Pancreas (tissue), 10 donors: Measurements from ENCODE around the gene CLSTN1. TPM values are rescaled to one million over a fixed set of nuclear protein-coding genes. Genes with fewer than 3 reads are reported as not detected.

ENCODE experiments used
- ATAC-seq, 4 donors: fragments of 200-7000 bp; cut with Tn5 transposase; one replicate each; pipeline versions ENCODE4 v1.8.0 to v1.9.1; 2020; ENCODE audit warnings: mild to moderate bottlenecking in 4 of 4, moderate library complexity in 4 of 4
- DNase-seq, 6 donors: peaks; one replicate each; pipeline ENCODE4 v3.0.0-alpha.2; 2020
- FAIRE-seq: peaks from 2 replicates; lab custom pipeline; 2012; peaks lifted over from hg19 to GRCh38; lab: Jason Lieb, UNC
- H3K27ac ChIP-seq, 4 donors: fragments of 200-600 bp; sonication (generic); 1 replicate in 3 of 4; 2 replicates in 1 of 4; pipeline versions ENCODE4 v1.5.0 to v1.8.0; 2020
- H3K27me3 ChIP-seq, 4 donors: fragments of 200-600 bp; one replicate each; pipeline ENCODE4 v1.8.0; 2021
- H3K36me3 ChIP-seq, 3 donors: fragments of 200-600 bp; sonication (generic) in 1 of 3; one replicate each; pipeline versions ENCODE4 v1.5.0 to v1.8.0; 2020 to 2021
- H3K4me1 ChIP-seq, 3 donors: fragments of 200-600 bp; one replicate each; pipeline ENCODE4 v1.8.0; 2021
- H3K4me3 ChIP-seq, 4 donors: fragments of 200-600 bp; sonication (generic) in 2 of 4; one replicate each; pipeline versions ENCODE4 v1.5.0 to v1.8.0; 2020 to 2021
- H3K9me3 ChIP-seq, 4 donors: fragments of 200-600 bp; one replicate each; pipeline ENCODE4 v1.8.0; 2021
- CTCF ChIP-seq, 4 donors: fragments of 200-600 bp; sonication (generic) in 3 of 4; IDR thresholded peaks; one replicate each; pipeline versions ENCODE4 v1.5.0 to v1.8.0; 2021; ENCODE audit warnings: antibody characterized with exemption in 4 of 4
- WGBS, 2 donors: extraction: QIAGEN DNeasy Blood & Tissue Kit; methylation state at CpG; one replicate each; pipeline ENCODE4 v1.1.7; 2013; 5-methylcytosine and 5-hydroxymethylcytosine counted together
- intact Hi-C, 3 donors: fragments of 100-400 bp; cut with DNase I; formaldehyde crosslinking; loops; one replicate each; pipeline versions ENCODE4 v1.11.1 to v1.14.2; 2022
- polyA plus RNA-seq, 2 donors: library from polyadenylated mRNA; stranded (reverse); fragments of 200-250 nt; gene quantifications; one replicate each; pipeline ENCODE4 v1.2.3, GENCODE V29; 2013
- total RNA-seq, 6 donors: library from RNA; stranded (reverse); fragmentation: NEBNext Ultra II Directional in 4 of 6; extraction: Animal tissue kit (Norgen Biotek cat#: 25700) in 4 of 6; gene quantifications; one replicate each; pipeline versions ENCODE4 v1.2.1 to v1.2.4, GENCODE V29; 2021 to 2023
- donor health status: healthy with polysubstance abuse.
- donor health status: DM: no; HTN: no; CAD: no; lungs with moderate emphysema.
- donor health status: DM: no; HTN: no; CAD: no.
- donor health status: control.
- donor health status: control.
- donor health status: Bipolar disorder and iron deficiency.
- donor health status: DM: yes; HTN: yes; CAD: no.
- donor health status: DM: no; HTN: no; CAD: no.
- donor health status: DM: no; HTN: no; CAD: no.
- donor health status: DM: yes; HTN: yes; CAD: no.

The CLSTN1 gene
- total and polyA plus RNA-seq, 8 donors = 44.2 to 73.5 (median 61.8) TPM

GRCh38 chr1:9710037-9710436 is 113.7 kb downstream of the CLSTN1 start:
- DNase-seq (no peak), ATAC-seq (no peak), FAIRE-seq (no peak)
- Histone ChIP-seq H3K4me3 (no peak overlapping the region), H3K36me3 (peaks cover 0 to 3% (median 0%) of the 10 kb centered on the region in 3 donors), H3K9me3 (no peaks in the 10 kb centered on the region), H3K4me1 (no peaks in the 10 kb centered on the region), H3K27me3 (no peaks in the 10 kb centered on the region), H3K27ac (no peak overlapping the region)
- intact Hi-C loops = no loop called here
- WGBS, 2 donors = 83 to 89% methylated on average over 8 of the region's 8 CpGs
- no peak for TF ChIP-seq CTCF (IDR thresholded peaks at IDR 0.05)

GRCh38 chr1:9706178-9706577 is 117.6 kb downstream of the CLSTN1 start:
- Histone ChIP-seq H3K4me3 (no peak overlapping the region), H3K27ac (no peak overlapping the region), H3K36me3 (peaks cover 0 to 2% (median 0%) of the 10 kb centered on the region in 3 donors), H3K27me3 (no peaks in the 10 kb centered on the region), H3K9me3 (no peaks in the 10 kb centered on the region), H3K4me1 (no peaks in the 10 kb centered on the region)
- 88 to 93% methylated on average over 4 of the region's 4 CpGs for WGBS, 2 donors
- no peak for TF ChIP-seq CTCF (IDR thresholded peaks at IDR 0.05)
- DNase-seq = no peak
- ATAC-seq = no peak
- intact Hi-C loops = no loop called here
- no peak for FAIRE-seq

- 92 to 93% methylated on average over 8 of the region's 8 CpGs for WGBS, 2 donors
- no peak for DNase-seq
- H3K27me3 ChIP-seq = no peaks in the 10 kb centered on the region
- no peak for TF ChIP-seq CTCF (IDR thresholded peaks at IDR 0.05)
- H3K27ac ChIP-seq = no peak overlapping the region
- H3K4me1 ChIP-seq = no peaks in the 10 kb centered on the region
- no peaks in the 10 kb centered on the region for H3K36me3 ChIP-seq
- no peak overlapping the region for H3K4me3 ChIP-seq
- intact Hi-C loops = no loop called here
- no peaks in the 10 kb centered on the region for H3K9me3 ChIP-seq
- ATAC-seq = no peak
- FAIRE-seq = no peak
Measured at GRCh38 chr1:9705337-9706093, 118.2 kb downstream of the CLSTN1 start.

- no peak for DNase-seq
- Histone ChIP-seq H3K36me3 (no peaks in the 10 kb centered on the region), H3K4me1 (no peaks in the 10 kb centered on the region), H3K27me3 (no peaks in the 10 kb centered on the region), H3K27ac (no peak overlapping the region), H3K9me3 (no peaks in the 10 kb centered on the region), H3K4me3 (no peak overlapping the region)
- intact Hi-C loops = no loop called here
- FAIRE-seq = no peak
- 95 to 98% methylated on average over 3 of the region's 3 CpGs for WGBS, 2 donors
- no peak for TF ChIP-seq CTCF (IDR thresholded peaks at IDR 0.05)
- no peak for ATAC-seq
Measured at GRCh38 chr1:9703681-9704080, 120.1 kb downstream of the CLSTN1 start.

- no peaks in the 10 kb centered on the region for H3K9me3 ChIP-seq
- no peak overlapping the region for H3K4me3 ChIP-seq
- no peaks in the 10 kb centered on the region for H3K36me3 ChIP-seq
- no peaks in the 10 kb centered on the region for H3K27me3 ChIP-seq
- TF ChIP-seq CTCF (IDR thresholded peaks at IDR 0.05) = no peak
- H3K27ac ChIP-seq = no peak overlapping the region
- DNase-seq = no peak
- H3K4me1 ChIP-seq = no peaks in the 10 kb centered on the region
- no peak for ATAC-seq
- FAIRE-seq = no peak
- WGBS, 2 donors = 79 to 85% methylated on average over 5 of the region's 5 CpGs
- intact Hi-C loops = no loop called here
Measured at GRCh38 chr1:9703165-9703509, 120.6 kb downstream of the CLSTN1 start.
